ENCODE measurements around the gene CADM2. TPM values are rescaled to one million over a fixed set of nuclear protein-coding genes. Genes with fewer than 3 reads are reported as not detected.

The CADM2 gene
- total RNA-seq, 1 experiment from 2014 or later, result not detected

DNA sequence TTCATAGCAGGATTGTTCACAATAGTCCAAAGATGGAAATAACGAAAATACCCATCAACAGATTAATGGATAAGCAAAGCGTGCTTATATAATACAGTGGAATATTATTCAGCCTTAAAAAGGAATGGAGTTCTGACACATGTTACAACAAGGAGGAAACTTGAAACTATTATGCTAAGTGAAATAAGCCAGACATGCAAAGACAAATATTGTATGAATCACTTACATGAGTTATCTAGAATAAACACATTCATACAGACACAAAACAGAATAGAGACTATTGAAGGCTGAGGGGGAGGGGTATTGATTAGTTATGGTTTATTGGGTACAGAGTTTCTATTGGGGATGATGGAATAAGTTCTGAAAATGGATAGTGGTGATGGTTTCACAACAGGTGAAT lies 438.6 kb downstream of the CADM2 start:
- Histone ChIP-seq H3K4me1 (no peaks in the 10 kb centered on the region), H3K9me3 (no peaks in the 10 kb centered on the region), H3K36me3 (ENCODE audit: control insufficient read depth, insufficient read depth, low read length) (no peaks in the 10 kb centered on the region), H3K4me3 (ENCODE audit: low read depth, low read length) (no peak overlapping the region), H3K27me3 (replicated peaks; ENCODE audit: control insufficient read depth, insufficient read depth, low read length) (no peaks in the 10 kb centered on the region)
- no peak for DNase-seq
- ChIA-PET CTCF (no interaction called here), POLR2A (no interaction called here)
- Mint-ChIP-seq H3K36me3 (ENCODE audit: insufficient read depth, unreplicated experiment) (no peaks in the 10 kb centered on the region), H3K27me3 (ENCODE audit: insufficient read depth, unreplicated experiment) (no peaks in the 10 kb centered on the region), H3K4me1 (ENCODE audit: low read depth, unreplicated experiment) (no peaks in the 10 kb centered on the region), H3K9me3 (ENCODE audit: unreplicated experiment) (no peaks in the 10 kb centered on the region), H3K27ac (ENCODE audit: unreplicated experiment) (no peak overlapping the region), H3K4me3 (ENCODE audit: unreplicated experiment) (no peak overlapping the region)
- no TSS peak for BruUV-seq (replicated peaks)
- TF ChIP-seq, protein P1, sequence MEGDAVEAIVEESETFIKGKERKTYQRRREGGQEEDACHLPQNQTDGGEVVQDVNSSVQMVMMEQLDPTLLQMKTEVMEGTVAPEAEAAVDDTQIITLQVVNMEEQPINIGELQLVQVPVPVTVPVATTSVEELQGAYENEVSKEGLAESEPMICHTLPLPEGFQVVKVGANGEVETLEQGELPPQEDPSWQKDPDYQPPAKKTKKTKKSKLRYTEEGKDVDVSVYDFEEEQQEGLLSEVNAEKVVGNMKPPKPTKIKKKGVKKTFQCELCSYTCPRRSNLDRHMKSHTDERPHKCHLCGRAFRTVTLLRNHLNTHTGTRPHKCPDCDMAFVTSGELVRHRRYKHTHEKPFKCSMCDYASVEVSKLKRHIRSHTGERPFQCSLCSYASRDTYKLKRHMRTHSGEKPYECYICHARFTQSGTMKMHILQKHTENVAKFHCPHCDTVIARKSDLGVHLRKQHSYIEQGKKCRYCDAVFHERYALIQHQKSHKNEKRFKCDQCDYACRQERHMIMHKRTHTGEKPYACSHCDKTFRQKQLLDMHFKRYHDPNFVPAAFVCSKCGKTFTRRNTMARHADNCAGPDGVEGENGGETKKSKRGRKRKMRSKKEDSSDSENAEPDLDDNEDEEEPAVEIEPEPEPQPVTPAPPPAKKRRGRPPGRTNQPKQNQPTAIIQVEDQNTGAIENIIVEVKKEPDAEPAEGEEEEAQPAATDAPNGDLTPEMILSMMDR (IDR thresholded peaks at IDR 0.05; ENCODE audit: insufficient read depth in 1 of 2, low read depth in 1 of 2, low read length in 1 of 2, severe bottlenecking in 1 of 2, unreplicated experiment in 1 of 2), result no peak
- intact Hi-C loops (cut with micrococcal nuclease; ENCODE audit: unreplicated experiment), result no loop called here

DNA sequence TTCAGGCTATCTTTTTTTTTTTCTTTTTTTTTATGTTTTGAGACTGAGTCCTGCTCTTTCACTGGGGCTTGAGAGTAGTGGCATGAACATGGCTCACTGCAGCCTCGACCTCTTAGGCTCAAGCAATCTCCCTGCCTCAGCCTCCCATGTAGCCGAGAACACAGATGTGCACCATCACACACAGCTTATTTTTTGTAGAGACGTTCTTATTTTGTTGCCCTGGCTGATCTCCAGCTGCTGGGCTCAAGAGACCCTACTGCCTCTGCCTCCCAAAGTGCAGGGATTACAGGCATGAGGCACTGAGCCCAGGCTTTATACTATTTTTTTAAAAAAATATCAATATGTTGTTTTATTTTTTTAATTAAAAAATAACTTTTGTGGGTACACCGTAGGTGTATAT lies 467.3 kb downstream of the CADM2 start:
- no peak overlapping the region for H3K27ac Mint-ChIP-seq (ENCODE audit: unreplicated experiment)
- H3K4me3 Mint-ChIP-seq (ENCODE audit: unreplicated experiment), result no peak overlapping the region
- intact Hi-C loops (cut with micrococcal nuclease; ENCODE audit: unreplicated experiment), result no loop called here
- no peaks in the 10 kb centered on the region for H3K9me3 Mint-ChIP-seq (ENCODE audit: unreplicated experiment)
- no TSS peak for BruUV-seq (replicated peaks)
- no peaks in the 10 kb centered on the region for H3K27me3 Mint-ChIP-seq (ENCODE audit: insufficient read depth, unreplicated experiment)
- no peak overlapping the region for H3K4me3 ChIP-seq (ENCODE audit: low read depth, low read length)
- POLR2A ChIA-PET, result no interaction called here
- no peaks in the 10 kb centered on the region for H3K27me3 ChIP-seq (replicated peaks; ENCODE audit: control insufficient read depth, insufficient read depth, low read length)
- H3K4me1 ChIP-seq, result no peaks in the 10 kb centered on the region
- no peak for DNase-seq
- TF ChIP-seq, protein P1 (IDR thresholded peaks at IDR 0.05; ENCODE audit: insufficient read depth in 1 of 2, low read depth in 1 of 2, low read length in 1 of 2, severe bottlenecking in 1 of 2, unreplicated experiment in 1 of 2), result no peak
- CTCF ChIA-PET, result no interaction called here
- H3K9me3 ChIP-seq, result no peaks in the 10 kb centered on the region
- no peaks in the 10 kb centered on the region for H3K36me3 ChIP-seq (ENCODE audit: control insufficient read depth, insufficient read depth, low read length)
- H3K4me1 Mint-ChIP-seq (ENCODE audit: low read depth, unreplicated experiment), result no peaks in the 10 kb centered on the region
- H3K36me3 Mint-ChIP-seq (ENCODE audit: insufficient read depth, unreplicated experiment), result no peaks in the 10 kb centered on the region

DNA sequence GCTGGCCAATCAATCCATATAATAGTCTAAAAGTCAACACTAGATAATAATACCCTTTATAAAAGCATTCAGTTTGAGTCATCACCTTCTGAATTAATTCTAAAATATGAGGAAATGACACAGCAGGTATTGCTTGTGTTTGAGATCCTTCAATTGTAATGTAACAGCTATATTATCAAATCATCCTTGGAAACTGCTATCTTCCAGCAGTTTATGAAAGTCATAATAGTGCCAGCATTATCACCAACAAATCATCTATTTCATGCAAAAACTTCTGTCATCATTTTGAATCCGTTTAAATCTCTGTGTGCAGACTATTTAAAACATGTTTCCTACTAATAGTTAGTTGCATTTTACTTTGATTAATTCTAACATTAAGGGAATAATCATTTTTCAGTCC lies 468.7 kb downstream of the CADM2 start:
- CTCF ChIA-PET, result no interaction called here
- Mint-ChIP-seq H3K27ac (ENCODE audit: unreplicated experiment) (no peak overlapping the region), H3K9me3 (ENCODE audit: unreplicated experiment) (no peaks in the 10 kb centered on the region), H3K27me3 (ENCODE audit: insufficient read depth, unreplicated experiment) (no peaks in the 10 kb centered on the region), H3K4me1 (ENCODE audit: low read depth, unreplicated experiment) (no peaks in the 10 kb centered on the region), H3K4me3 (ENCODE audit: unreplicated experiment) (no peak overlapping the region), H3K36me3 (ENCODE audit: insufficient read depth, unreplicated experiment) (no peaks in the 10 kb centered on the region)
- Histone ChIP-seq H3K27me3 (replicated peaks; ENCODE audit: control insufficient read depth, insufficient read depth, low read length) (no peaks in the 10 kb centered on the region), H3K4me1 (no peaks in the 10 kb centered on the region), H3K4me3 (ENCODE audit: low read depth, low read length) (no peak overlapping the region), H3K36me3 (ENCODE audit: control insufficient read depth, insufficient read depth, low read length) (no peaks in the 10 kb centered on the region), H3K9me3 (no peaks in the 10 kb centered on the region)
- no peak for DNase-seq
- BruUV-seq (replicated peaks), result no TSS peak
- intact Hi-C loops (cut with micrococcal nuclease; ENCODE audit: unreplicated experiment), result no loop called here
- POLR2A ChIA-PET, result no interaction called here
- TF ChIP-seq, protein P1 (IDR thresholded peaks at IDR 0.05; ENCODE audit: insufficient read depth in 1 of 2, low read depth in 1 of 2, low read length in 1 of 2, severe bottlenecking in 1 of 2, unreplicated experiment in 1 of 2), result no peak

Data from Caco-2 (cell line).